WERI-Rb-1 (cell line): ENCODE data around the gene ADRA2B.

Experiments used
- DNase-seq: peaks from one replicate; pipeline ENCODE4 v3.0.0-alpha.2; 2020
- H3K27ac ChIP-seq: fragments of 250-450 bp; sonication (Bioruptor Pico); 2 replicates; pipeline ENCODE4 v1.5.1; 2020; ENCODE audit warnings: mild to moderate bottlenecking, moderate library complexity
- H3K27me3 ChIP-seq: fragments of 250-450 bp; sonication (Bioruptor Pico); 2 replicates; pipeline ENCODE4 v1.5.1; 2021; ENCODE audit warnings: mild to moderate bottlenecking, low read depth, moderate library complexity; ENCODE audit not compliant: insufficient read depth, severe bottlenecking
- H3K36me3 ChIP-seq: fragments of 250-450 bp; sonication (Bioruptor Pico); 2 replicates; pipeline ENCODE4 v1.5.1; 2020; ENCODE audit warnings: mild to moderate bottlenecking, moderate library complexity
- H3K4me3 ChIP-seq: 2 replicates; pipeline ENCODE4 v1.5.1; 2011; ENCODE audit warnings: low read depth, mild to moderate bottlenecking, control low read depth, low read length
- H3K9me3 ChIP-seq: fragments of 250-450 bp; sonication (Bioruptor Pico); 2 replicates; pipeline ENCODE4 v1.5.1; 2021; ENCODE audit warnings: mild to moderate bottlenecking, moderate library complexity; ENCODE audit not compliant: severe bottlenecking
- CTCF ChIP-seq: IDR thresholded peaks from 2 replicates; pipeline ENCODE4 v1.5.1; 2011; ENCODE audit warnings: low read depth, mild to moderate bottlenecking, control low read depth, inconsistent platforms, low read length

The ADRA2B gene

GRCh38 chr2:96097951-96098823 lies 18.2 kb downstream of the ADRA2B start:
- Histone ChIP-seq H3K4me3 (no peak overlapping the region), H3K9me3 (peaks cover under 1% of the 10 kb centered on the region), H3K36me3 (no peaks in the 10 kb centered on the region), H3K27me3 (no peaks in the 10 kb centered on the region), H3K27ac (no peak overlapping the region)
- no peak for DNase-seq
- no peak for TF ChIP-seq CTCF

- no peak for TF ChIP-seq CTCF
- H3K27me3 ChIP-seq: no peaks in the 10 kb centered on the region
- H3K4me3 ChIP-seq: no peak overlapping the region
- no peak overlapping the region for H3K27ac ChIP-seq
- H3K9me3 ChIP-seq: peaks cover 6% of the 10 kb centered on the region
- H3K36me3 ChIP-seq: no peaks in the 10 kb centered on the region
- no peak for DNase-seq
Measured at GRCh38 chr2:96097441-96097840, 18.9 kb downstream of the ADRA2B start.

- DNase-seq: no peak
- Histone ChIP-seq H3K27ac (no peak overlapping the region), H3K4me3 (no peak overlapping the region), H3K27me3 (no peaks in the 10 kb centered on the region), H3K9me3 (peaks cover 12% of the 10 kb centered on the region), H3K36me3 (no peaks in the 10 kb centered on the region)
- no peak for TF ChIP-seq CTCF
Measured at GRCh38 chr2:96095116-96095636, 21.2 kb downstream of the ADRA2B start.

GRCh38 chr2:96093528-96093927 lies 22.8 kb downstream of the ADRA2B start:
- Histone ChIP-seq H3K27me3 (no peaks in the 10 kb centered on the region), H3K27ac (no peak overlapping the region), H3K9me3 (peaks cover 12% of the 10 kb centered on the region), H3K36me3 (no peaks in the 10 kb centered on the region), H3K4me3 (no peak overlapping the region)
- TF ChIP-seq CTCF: no peak
- DNase-seq: no peak

- Histone ChIP-seq H3K36me3 (no peaks in the 10 kb centered on the region), H3K4me3 (no peak overlapping the region), H3K27me3 (no peaks in the 10 kb centered on the region), H3K27ac (no peak overlapping the region), H3K9me3 (peaks cover 12% of the 10 kb centered on the region)
- TF ChIP-seq CTCF: no peak
- no peak for DNase-seq
Measured at GRCh38 chr2:96092951-96093350, 23.4 kb downstream of the ADRA2B start.
